Testis (tissue), 2 donors: ENCODE data around the gene EPS15.

Experiments
- POLR2A ChIP-seq: fragments of 450-650 bp; IDR thresholded peaks from one replicate; pipeline ENCODE4 v1.6.1; 2017; ENCODE audit warnings: antibody characterized with exemption, mild to moderate bottlenecking, moderate library complexity
- TF ChIP-seq, protein P1 (sequence below), 3 experiments: fragments of 450-650 bp in 2 of 3; fragments of 200-600 bp in 1 of 3; sonication (generic) in 1 of 3; IDR thresholded peaks; one replicate each; pipeline ENCODE4 v1.5.1; 2016 to 2019; ENCODE audit warnings: antibody characterized with exemption in 3 of 3, mild to moderate bottlenecking in 2 of 3, moderate library complexity in 1 of 3

DNA sequence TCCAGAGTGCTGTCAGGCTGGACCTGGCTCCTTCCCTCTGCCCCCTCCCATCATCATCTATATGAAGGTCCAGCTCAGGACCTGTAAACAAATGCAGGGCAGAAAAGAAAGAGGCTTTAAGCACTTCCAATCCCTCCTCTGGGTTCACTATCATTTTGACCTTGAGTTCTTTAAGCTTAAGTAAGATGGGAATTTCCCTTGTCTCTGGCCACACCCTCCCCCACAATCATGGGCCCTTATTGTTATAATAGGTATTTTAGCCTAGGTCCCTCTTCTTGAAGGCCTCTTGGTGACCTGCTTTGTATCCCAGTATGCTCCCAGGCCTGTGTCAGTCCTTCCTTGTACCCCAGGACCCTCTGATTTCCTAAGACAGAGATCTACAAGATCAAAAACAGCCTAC is 45.1 kb upstream of the EPS15 start:
- TF ChIP-seq POLR2A, result no peak
- TF ChIP-seq, protein P1, sequence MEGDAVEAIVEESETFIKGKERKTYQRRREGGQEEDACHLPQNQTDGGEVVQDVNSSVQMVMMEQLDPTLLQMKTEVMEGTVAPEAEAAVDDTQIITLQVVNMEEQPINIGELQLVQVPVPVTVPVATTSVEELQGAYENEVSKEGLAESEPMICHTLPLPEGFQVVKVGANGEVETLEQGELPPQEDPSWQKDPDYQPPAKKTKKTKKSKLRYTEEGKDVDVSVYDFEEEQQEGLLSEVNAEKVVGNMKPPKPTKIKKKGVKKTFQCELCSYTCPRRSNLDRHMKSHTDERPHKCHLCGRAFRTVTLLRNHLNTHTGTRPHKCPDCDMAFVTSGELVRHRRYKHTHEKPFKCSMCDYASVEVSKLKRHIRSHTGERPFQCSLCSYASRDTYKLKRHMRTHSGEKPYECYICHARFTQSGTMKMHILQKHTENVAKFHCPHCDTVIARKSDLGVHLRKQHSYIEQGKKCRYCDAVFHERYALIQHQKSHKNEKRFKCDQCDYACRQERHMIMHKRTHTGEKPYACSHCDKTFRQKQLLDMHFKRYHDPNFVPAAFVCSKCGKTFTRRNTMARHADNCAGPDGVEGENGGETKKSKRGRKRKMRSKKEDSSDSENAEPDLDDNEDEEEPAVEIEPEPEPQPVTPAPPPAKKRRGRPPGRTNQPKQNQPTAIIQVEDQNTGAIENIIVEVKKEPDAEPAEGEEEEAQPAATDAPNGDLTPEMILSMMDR (IDR thresholded peaks at IDR 0.05), result no peak
